ENCODE measurements around the gene ZNF615. TPM values are rescaled to one million over a fixed set of nuclear protein-coding genes. Genes with fewer than 3 reads are reported as not detected.
A peak's percentile ranks its signal among the peaks of the same experiment; 100 is the strongest.
"Not testable (repeated sequence)": the region's sequence is repeated elsewhere in the genome, so short reads cannot be mapped to it uniquely, and the experiment has no call there.

The ZNF615 gene
- total and polyA plus RNA-seq, 2 experiments from 2014 or later, result 4.5 to 11.4 TPM

- no peaks in the 10 kb centered on the region for H3K4me1 Mint-ChIP-seq
- H3K27me3 Mint-ChIP-seq (ENCODE audit: insufficient read depth, low read depth, poor library complexity), result peaks cover 2% of the 10 kb centered on the region
- H3K27ac Mint-ChIP-seq, result no peak overlapping the region
- H3K4me1 ChIP-seq (ENCODE audit: insufficient read depth), result no peaks in the 10 kb centered on the region
- no peak overlapping the region for H2AFZ ChIP-seq
- no peaks in the 10 kb centered on the region for H3K9me2 ChIP-seq (ENCODE audit: insufficient read depth)
- H3K27ac ChIP-seq (ENCODE audit: low read depth), result no peak overlapping the region
- peaks cover 32% of the 10 kb centered on the region for H3K79me2 ChIP-seq (replicated peaks; ENCODE audit: insufficient read depth)
- H3K4me3 Mint-ChIP-seq, result no peak overlapping the region
- no peaks in the 10 kb centered on the region for H3K27me3 ChIP-seq (ENCODE audit: insufficient read depth)
- H3K36me3 Mint-ChIP-seq (ENCODE audit: low read depth), result peaks cover 88% of the 10 kb centered on the region
- DNase-seq (ENCODE audit: low spot score) (peak; percentile 28), ATAC-seq (no peak)
- no peaks in the 10 kb centered on the region for H3F3A ChIP-seq (replicated peaks; ENCODE audit: low read depth)
- H3K4me2 ChIP-seq, result no peak overlapping the region
- no peak overlapping the region for H3K4me3 ChIP-seq
- no peaks in the 10 kb centered on the region for H4K20me1 ChIP-seq (replicated peaks; ENCODE audit: insufficient read depth)
- peaks cover 34% of the 10 kb centered on the region for H3K36me3 ChIP-seq (ENCODE audit: insufficient read depth)
- H3K9me3 Mint-ChIP-seq, result peaks cover 67% of the 10 kb centered on the region
- no peak for TF ChIP-seq ZNF114 (CRISPR knock-in tag; IDR thresholded peaks at IDR 0.05)
- TF ChIP-seq EZH2phosphoT487 (IDR thresholded peaks at IDR 0.05; ENCODE audit: unreplicated experiment), result no peak
- TF ChIP-seq CTCF (conservative IDR thresholded peaks at IDR 0.05; ENCODE audit: low read depth in 2 of 2), result peak; percentile 49 to 53
- TF ChIP-seq ZNF462 (CRISPR knock-in tag; IDR thresholded peaks at IDR 0.05), result no peak
- no peak for TF ChIP-seq STAT1 (IDR thresholded peaks at IDR 0.05; ENCODE audit: unreplicated experiment)
- no peak for TF ChIP-seq ETS1 (IDR thresholded peaks at IDR 0.05)
- TF ChIP-seq ZNF331 (CRISPR knock-in tag; IDR thresholded peaks at IDR 0.05; ENCODE audit: low read depth), result no peak
- TF ChIP-seq JUNB (IDR thresholded peaks at IDR 0.05; ENCODE audit: unreplicated experiment), result no peak
- no peak for TF ChIP-seq NANOG (IDR thresholded peaks at IDR 0.05; ENCODE audit: borderline replicate concordance)
Observed at GRCh38 chr19:51976852-51977251, 31.2 kb downstream of the ZNF615 start.

GRCh38 chr19:51975787-51976186, 32.2 kb downstream of the ZNF615 start:
- peaks cover 25% of the 10 kb centered on the region for H3K79me2 ChIP-seq (replicated peaks; ENCODE audit: insufficient read depth)
- not testable (repeated sequence) for H3K4me2 ChIP-seq; ATAC-seq; H2AFZ ChIP-seq; H3K4me3 ChIP-seq; H3K4me1 Mint-ChIP-seq; H3K27me3 ChIP-seq (ENCODE audit: insufficient read depth); H3K4me3 Mint-ChIP-seq; H4K20me1 ChIP-seq (replicated peaks; ENCODE audit: insufficient read depth); H3K27ac ChIP-seq (ENCODE audit: low read depth); H3K27me3 Mint-ChIP-seq (ENCODE audit: insufficient read depth, low read depth, poor library complexity); H3K9me2 ChIP-seq (ENCODE audit: insufficient read depth); H3K4me1 ChIP-seq (ENCODE audit: insufficient read depth); H3K27ac Mint-ChIP-seq; H3F3A ChIP-seq (replicated peaks; ENCODE audit: low read depth); DNase-seq (ENCODE audit: low spot score)
- peaks cover 37% of the 10 kb centered on the region for H3K36me3 ChIP-seq (ENCODE audit: insufficient read depth)
- peaks cover 90% of the 10 kb centered on the region for H3K36me3 Mint-ChIP-seq (ENCODE audit: low read depth)
- peaks cover 74% of the 10 kb centered on the region for H3K9me3 Mint-ChIP-seq

All from GM23338 (cell line).